NCI-H2029 treated with DMSO at 0.1 percent for 48 hours (cell line): ENCODE measurements around the gene TNN.
"Not testable (repeated sequence)": the region's sequence is repeated elsewhere in the genome, so short reads cannot be mapped to it uniquely, and the experiment has no call there.

ENCODE experiments used
- DNase-seq: peaks from one replicate; lab custom pipeline; 2025; lab: John Stamatoyannopoulos, UW

The TNN gene, protein sequence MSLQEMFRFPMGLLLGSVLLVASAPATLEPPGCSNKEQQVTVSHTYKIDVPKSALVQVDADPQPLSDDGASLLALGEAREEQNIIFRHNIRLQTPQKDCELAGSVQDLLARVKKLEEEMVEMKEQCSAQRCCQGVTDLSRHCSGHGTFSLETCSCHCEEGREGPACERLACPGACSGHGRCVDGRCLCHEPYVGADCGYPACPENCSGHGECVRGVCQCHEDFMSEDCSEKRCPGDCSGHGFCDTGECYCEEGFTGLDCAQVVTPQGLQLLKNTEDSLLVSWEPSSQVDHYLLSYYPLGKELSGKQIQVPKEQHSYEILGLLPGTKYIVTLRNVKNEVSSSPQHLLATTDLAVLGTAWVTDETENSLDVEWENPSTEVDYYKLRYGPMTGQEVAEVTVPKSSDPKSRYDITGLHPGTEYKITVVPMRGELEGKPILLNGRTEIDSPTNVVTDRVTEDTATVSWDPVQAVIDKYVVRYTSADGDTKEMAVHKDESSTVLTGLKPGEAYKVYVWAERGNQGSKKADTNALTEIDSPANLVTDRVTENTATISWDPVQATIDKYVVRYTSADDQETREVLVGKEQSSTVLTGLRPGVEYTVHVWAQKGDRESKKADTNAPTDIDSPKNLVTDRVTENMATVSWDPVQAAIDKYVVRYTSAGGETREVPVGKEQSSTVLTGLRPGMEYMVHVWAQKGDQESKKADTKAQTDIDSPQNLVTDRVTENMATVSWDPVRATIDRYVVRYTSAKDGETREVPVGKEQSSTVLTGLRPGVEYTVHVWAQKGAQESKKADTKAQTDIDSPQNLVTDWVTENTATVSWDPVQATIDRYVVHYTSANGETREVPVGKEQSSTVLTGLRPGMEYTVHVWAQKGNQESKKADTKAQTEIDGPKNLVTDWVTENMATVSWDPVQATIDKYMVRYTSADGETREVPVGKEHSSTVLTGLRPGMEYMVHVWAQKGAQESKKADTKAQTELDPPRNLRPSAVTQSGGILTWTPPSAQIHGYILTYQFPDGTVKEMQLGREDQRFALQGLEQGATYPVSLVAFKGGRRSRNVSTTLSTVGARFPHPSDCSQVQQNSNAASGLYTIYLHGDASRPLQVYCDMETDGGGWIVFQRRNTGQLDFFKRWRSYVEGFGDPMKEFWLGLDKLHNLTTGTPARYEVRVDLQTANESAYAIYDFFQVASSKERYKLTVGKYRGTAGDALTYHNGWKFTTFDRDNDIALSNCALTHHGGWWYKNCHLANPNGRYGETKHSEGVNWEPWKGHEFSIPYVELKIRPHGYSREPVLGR (N-terminal part only)

DNA sequence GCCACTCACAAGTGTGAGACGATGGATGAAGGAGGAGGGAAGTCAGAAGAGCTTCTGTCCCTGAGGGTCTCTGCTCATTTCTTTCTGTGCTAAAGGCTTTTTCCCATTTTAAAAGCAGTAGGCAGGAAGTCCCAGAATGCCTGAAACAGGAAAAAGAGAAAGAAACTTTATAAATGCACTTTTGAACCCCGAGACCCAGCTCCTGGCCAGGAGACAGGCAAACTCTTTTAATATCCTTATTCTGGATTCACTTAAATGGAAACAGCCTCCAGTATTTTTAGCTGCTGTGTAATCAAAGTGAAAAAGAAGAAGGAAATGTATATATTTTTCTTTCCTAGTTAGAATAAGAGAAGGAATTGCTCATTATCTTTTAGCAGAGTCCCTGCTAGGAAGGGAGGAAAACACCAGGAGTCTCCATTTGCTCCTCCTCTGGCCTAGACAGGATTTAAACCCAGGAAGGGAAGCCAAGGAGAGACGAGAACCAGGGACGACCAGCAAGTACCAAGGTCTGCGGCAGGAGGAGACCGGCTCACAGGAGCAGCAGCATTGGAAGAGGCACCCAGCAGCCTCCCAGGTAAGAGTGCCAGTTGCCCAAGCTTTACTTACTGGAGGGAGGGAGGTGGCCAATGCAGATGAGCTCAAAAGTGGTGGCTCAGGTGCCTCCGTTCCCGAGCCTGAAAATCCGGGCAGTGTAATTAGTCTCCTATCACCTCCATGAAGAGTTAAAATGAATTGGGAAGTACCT, at the start of gene TNN:
TSS of gene TNN (plus strand) at position 472 of the 745 bp plus-strand sequence. CDS start 9,586 bp downstream, outside the sequence.
- no peak for DNase-seq

DNA sequence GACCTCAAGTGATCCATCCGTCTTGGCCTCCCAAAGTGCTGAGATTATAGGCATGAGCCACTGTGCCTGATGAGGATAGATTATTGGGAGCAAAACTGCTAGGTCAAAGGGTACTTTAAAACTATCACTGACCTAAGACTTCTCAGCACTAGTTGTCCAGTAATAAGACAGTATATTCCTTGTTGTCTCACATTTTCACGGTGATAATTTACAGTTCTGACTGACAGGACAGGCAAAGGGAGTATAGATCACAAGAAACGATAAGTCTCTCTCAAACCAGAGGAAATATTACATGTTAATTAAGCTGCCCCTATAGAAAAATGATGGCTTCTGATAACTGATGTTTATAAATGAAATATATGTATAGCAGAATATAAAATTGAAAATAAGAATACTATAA, 48.1 kb upstream of the TNN start:
- DNase-seq = no peak

DNA sequence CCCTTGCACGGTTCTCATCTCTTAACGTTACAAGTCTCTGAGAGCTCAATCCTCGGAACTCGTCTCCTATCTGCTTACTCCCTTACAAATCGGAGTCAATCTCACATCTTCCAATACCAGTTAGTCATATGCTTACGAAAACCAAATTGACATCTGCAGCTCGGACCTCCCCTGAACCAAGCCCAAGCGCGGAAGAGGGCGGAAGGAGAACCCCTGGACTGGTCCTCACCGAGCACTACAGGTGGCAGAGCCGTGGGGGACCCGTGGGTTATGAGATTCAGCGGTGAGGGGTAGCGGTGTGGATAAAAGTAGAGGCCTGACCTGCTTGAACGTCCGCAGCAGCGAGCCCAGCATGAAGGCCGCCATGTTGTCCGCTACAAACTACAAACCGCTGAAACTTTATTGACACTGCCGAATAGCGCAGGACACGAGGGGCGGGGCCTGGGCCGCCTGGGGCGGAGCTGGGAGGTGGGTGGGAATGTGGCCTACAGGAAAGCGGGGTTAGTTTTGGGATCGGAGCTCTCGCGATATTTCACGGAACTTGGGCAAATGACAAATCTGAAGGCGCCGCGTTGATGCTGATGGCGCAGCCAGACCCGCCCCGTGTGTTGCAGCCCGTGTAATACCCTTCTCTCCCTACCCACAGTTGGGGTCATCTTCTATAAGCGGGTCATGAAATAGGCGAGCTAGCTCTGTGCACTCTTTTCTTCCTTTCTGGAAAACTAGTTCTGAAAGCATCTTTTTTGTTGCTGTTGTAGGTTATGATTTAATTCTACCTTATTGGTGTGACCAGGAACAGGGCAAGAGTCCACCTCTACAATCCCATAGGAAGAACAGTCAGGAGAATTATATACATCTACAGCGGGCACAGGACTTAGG, 44.4 kb upstream of the TNN start, which contains the start of gene MRPS14:
TSS of gene MRPS14 (minus strand) at position 383 of the 879 bp plus-strand sequence. CDS start at position 366, 17 bp downstream.
- peak; percentile 76 for DNase-seq

DNA sequence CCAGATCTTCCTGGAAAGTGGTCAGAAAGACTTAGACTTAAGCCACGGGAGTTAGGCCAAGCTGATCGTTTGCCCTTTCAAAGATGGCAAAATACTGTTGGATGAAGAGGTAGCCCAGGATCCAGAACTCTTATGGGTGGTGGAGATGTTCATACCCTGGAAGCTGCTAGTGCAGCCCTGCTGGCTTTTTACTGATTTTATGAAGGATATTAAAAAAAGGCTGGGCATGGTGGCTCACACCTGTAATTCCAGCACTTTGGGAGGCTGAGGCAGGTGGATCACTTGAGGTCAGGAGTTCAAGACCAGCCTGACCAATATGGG, 43.8 kb upstream of the TNN start:
- not testable (repeated sequence) for DNase-seq

DNA sequence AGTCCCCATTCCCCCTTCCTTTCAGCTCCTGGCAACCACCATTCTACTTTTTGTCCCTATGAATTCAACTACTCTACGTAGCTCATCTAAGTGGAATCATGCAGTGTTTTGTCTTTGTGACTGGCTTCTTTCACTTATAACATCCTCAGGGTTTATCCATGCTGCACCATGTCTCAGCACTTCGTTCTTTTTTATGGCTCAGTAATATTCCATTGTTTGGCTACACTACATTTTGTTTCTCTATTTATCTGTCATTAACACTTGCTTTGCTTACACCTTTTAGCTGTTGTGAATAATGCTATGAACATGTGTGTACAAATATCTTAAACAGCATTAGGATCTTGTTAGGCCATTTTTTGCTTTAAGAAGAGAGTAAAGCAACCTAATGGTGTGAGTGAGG, 42.9 kb upstream of the TNN start:
- no peak for DNase-seq

DNA sequence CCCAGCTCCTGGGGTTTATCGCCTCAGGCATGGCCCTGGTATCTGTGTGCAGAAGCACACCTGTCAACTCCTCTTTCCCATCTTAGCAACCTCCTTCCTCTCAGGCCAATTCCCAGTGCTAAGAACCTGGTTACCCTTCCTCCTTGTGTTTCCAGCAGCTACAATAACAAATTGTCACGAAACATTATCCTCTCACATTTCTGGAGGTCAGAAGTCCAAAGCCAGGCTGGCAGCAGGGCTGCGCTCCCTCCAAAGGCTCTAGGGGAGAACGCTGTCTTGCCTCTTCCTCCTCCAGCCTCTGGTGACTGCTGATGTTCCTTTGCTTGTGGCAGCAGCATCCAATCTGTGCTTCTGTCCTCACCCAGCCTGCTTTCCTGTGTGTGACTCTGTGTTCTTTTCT, 33.7 kb upstream of the TNN start:
- DNase-seq = no peak

DNA sequence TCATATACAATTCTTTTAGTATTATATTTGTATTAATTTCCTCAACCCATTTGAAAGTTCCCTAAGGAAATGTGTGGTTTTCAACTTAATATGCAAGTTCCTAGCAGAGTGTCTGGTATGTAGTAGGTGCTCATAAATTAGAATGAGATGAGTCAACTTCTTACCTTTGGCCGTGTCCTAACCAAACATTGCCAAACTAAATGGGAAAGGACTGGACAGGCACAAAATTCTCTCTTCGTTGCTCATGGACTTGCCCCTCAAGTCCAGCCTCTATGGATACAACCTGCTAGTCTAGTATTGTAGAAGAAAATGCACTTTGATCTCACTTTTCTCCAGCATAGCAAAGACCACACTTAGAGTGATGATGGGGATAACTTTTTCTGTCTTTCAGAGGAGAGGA, 32.9 kb upstream of the TNN start:
- DNase-seq = no peak

DNA sequence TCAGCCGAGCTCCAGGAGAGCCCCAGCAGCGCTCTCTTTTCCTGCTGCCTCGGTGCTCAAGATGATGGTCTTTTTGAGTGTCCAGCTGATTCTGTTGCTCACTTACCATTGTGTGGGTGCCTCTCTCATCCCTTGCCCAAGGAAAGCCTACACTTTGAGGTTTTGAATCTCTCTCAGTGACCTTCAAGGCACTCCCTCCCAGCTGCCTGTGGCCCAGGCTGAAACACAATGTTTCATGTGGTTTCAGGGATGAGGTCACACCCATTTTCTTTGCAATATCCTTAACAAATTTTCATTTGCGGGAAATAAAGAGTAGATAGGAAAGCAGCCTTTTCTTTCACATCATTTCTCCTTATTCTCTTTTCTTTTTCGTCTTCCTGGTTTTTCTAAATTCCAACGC, 31.8 kb upstream of the TNN start:
- DNase-seq = no peak

DNA sequence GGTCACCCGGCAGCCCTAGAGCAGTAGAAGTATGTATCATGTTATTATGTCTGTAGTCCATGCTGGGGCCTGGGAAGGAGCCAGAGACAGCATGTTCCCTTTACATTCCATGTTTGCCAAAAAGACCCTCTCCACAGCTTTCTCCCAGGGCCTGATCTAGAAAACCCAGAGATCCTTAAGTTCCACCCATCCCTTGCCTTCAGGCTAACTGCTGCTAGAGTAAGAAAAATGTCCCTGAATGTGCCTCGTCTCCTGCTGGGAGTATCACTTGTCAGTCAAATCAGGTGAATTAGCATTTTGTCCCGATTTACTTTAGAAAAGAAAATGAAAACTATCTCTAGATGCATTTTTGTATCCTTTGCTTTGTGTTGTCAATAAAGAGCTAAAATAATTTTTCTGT, 31.2 kb upstream of the TNN start:
- DNase-seq = no peak

DNA sequence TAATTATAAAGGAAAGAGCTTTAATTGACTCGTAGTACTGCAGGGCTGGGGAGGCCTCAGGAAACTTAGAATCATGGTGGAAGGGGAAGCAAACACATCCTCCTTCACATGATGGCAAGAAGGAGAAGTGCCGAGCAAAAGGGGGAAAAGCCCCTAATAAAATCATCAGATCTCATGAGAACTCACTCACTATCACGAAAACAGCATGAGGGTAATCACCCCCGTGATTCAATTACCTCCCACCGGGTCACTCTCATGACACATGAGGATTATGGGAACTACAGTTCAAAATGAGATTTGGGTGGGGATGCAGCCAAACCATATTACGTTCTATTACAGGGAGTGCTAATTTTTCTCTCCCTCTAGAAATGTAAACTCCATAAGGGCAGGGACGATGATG, 30.2 kb upstream of the TNN start:
- no peak for DNase-seq

DNA sequence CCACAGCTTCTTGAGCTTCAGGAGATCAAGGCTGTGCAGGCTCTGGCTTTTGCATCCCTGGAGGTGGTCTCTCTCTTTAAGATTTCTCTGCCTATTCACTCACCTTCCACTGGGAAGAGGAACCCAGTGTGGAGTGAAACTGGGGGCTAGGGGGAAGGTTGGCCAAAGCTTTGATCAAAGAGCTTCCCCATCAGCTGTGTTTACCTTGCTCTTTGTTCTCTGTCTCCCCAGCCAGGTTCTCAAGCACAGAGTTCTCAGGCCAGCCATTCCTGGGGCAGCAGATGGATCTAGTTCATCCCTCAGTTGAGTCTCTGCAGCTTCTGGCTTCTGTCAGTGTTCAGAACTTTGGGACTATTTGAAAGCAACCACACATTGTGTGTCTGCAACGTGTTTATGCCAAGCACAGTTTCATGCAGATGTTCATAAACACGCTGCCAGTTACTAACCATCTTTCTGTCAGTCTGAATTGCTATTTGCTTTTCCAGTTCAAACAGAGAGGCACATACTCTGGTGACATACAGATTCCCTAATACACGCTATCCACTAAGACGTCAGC, 27.2 kb upstream of the TNN start:
- no peak for DNase-seq

DNA sequence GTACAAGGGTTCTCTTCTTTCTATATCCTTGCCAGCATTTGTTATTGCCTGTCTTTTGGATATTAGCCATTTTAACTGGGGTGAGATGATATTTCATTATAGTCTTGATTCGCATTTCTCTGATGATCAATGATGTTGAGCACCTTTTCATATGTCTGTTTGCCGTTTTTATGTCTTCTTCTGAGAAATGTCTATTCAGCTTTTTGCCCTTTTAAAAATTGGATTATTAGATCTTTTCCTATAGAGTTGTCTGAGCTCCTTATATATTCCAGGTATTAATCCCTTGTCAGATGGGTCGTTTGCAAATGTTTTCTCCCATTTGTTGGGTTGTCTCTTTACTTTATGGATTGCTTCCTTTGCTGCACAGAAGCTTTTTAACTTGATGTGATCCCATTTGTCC, 25.0 kb upstream of the TNN start:
- no peak for DNase-seq

DNA sequence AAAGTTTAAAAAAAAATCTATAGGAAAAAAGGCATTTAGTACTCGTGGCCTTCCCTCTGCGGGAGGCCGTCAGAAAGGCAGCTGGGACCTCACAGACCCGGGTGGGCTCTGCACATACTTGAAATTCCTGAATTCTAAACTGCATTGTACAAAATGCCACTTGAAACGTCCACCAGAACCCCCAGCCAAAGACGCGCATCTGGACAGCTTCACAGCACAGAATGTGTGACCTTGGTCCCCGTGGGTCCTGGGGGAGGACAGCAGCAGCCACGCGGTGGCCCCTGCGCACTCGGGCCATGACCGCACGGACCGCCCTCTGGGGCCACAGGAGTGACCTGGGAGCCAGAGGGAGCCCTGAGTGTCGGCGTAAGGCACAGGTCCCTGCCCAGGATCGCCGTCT, 23.8 kb upstream of the TNN start:
- DNase-seq = no peak

DNA sequence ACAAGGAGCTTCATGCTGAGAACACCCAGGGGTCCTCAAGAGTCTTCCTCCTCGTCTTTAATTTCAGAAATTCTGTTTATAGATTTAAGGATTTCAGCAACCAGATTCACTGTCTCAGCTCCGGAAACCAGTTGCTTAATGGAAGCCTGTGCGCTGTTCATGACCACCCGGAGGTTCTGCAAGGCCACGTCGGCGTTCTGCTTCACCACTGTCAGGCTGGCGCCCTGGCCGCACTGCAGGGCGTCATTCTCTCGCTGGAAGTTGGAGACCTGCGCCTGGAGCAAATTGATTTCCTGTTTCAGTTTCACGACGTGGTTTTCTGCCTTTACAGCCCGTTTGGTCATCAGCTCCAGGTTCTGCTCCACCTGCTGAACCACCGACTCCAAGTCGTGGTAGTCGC, 23.0 kb upstream of the TNN start:
- not testable (repeated sequence) for DNase-seq

DNA sequence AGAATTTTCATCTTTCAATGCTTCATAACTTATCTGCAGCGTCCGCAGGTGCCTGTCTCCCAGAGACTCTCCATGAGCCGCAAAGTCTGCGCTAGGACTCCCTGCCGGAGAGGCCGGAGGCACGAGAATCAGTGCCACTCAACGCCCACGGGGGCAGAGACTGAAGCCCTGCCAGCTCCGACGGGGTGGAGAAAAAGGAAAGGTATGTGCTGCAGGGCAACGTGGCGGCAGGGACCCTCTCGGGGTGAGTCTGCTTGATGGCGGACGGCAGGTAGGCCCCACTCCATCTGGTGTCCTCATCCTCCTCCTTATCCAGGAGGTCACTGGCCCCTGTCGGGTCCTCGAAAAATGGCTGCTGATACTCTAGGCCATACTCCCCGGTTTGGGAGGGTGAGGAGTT, 22.5 kb upstream of the TNN start:
- no peak for DNase-seq

DNA sequence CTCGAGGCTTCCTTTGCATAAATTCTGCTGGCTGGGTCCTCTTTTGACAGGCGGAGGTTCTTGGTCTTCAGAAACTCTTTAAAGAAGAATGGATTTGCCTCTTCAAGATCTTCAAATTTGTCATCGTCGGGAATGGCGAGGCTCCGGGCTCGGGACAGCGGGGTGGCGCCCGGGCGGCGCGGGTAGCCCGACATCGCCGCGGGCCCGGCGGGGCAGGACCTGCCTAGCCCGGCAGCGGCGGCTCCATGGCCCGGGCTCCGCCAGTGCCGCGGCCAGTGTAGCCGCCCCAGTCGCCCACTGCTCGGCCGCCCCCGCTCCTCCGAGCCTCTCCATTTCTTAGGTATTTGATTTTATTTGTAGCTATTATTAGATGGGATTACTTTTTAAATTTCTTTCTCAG, 22.1 kb upstream of the TNN start:
- DNase-seq = no peak

DNA sequence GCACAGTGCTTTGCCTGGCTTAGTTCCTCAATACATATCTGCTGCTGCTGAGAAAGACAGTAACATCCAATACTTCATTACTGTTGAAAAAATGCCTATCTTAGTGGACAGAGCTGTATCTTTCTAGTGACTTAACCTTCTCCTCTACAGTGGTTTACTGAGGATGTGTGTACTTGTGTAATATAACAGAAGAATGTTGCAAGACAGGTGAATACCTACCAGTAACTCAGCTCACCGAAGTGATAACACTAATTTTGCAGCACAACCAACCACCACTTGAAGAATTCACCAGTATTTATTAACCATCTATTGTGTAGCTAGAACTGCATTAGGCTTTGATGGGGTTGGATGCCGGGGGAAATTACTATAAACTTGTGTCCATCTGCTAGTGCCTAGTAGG, 16.6 kb upstream of the TNN start:
- DNase-seq = no peak

DNA sequence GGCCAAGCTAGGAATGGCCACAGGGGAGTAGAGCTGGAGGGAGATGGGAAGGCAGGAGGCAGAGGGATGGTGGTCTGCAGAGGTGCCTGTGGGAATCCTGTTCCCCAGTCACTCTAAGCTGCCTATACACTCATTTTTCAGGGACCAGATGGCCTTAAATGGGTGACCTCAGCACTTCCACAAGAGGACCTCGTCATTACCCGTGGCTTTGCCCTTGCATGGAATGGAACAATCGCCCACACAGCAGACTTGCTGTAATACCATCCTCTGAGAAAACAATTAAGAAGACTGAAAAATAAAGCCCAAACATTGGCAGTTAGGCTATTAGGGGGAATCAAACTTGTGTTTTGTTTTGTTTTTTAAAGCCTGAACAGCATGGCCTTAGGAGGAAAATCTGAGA, 12.9 kb upstream of the TNN start:
- no peak for DNase-seq

DNA sequence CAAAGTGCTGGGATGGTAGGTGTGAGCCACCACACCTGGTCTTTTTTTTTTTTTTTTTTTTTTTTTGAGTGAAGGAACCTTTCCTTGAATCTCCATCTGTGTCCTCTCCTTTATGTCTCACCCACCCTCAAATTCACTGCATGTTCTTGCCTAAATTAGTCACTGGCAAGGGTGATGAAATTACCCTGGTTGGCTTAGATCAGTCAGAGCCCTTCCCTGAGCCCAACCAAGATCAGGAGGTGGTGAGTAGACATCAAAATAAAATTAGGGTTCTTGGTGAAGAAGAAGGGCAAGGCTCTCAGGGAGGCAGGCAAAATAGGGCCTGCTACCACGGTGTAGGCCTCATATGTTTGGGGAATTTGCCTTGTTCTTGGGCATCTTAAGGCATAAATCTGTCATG, 5.3 kb upstream of the TNN start:
- no peak for DNase-seq

DNA sequence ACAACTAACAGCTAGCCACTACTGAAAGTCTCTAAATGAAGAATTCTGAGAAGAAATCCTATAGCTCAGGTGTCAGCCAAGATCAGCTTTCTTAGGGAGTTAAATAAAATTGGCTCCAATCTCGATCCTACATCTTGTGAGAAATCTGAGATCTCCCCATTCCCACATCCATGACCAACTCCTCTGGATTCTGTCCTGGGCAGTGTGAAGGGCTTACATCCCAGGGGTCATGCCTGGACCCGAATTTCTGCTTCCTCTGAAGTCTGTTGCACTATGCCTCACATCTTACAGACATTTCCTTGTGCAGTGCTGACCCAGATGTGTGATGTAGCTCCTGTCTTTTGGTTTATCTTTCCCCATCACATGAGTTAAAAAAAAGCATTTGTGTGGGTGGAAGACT, 4.8 kb upstream of the TNN start:
- DNase-seq = no peak
